Gastrocnemius medialis (tissue), 4 donors: ENCODE measurements around the gene CLSTN2. TPM values are rescaled to one million over a fixed set of nuclear protein-coding genes. Genes with fewer than 3 reads are reported as not detected.

Experiments
- ATAC-seq, 2 donors: fragments of 150-250 bp; one replicate each; pipeline ENCODE4 v1.9.1; 2016
- DNase-seq, 2 donors: peaks; one replicate each; pipeline ENCODE4 v3.0.0-alpha.2; 2019
- H3K27ac ChIP-seq, 4 donors: fragments of 200-600 bp; sonication (generic); 1 replicate in 1 of 4; 2 replicates in 3 of 4; pipeline ENCODE4 v1.5.1; 2016 to 2018; ENCODE audit warnings: mild to moderate bottlenecking in 2 of 4, moderate library complexity in 1 of 4
- H3K27me3 ChIP-seq, 3 donors: fragments of 200-600 bp; sonication (generic) in 2 of 3; 1 replicate in 1 of 3; 2 replicates in 2 of 3; pipeline versions ENCODE4 v1.5.1 to v1.6.0; 2016 to 2019; ENCODE audit warnings: mild to moderate bottlenecking in 1 of 3, moderate library complexity in 1 of 3
- H3K36me3 ChIP-seq, 2 donors: fragments of 200-600 bp; sonication (generic) in 1 of 2; one replicate each; pipeline ENCODE4 v1.5.1; 2017 to 2018
- H3K4me1 ChIP-seq, 2 donors: fragments of 200-600 bp; sonication (generic) in 1 of 2; one replicate each; pipeline ENCODE4 v1.5.1; 2016 to 2017; ENCODE audit warnings: mild to moderate bottlenecking in 2 of 2
- H3K4me3 ChIP-seq, 4 donors: fragments of 200-600 bp; sonication (generic) in 3 of 4; 1 replicate in 1 of 4; 2 replicates in 3 of 4; pipeline ENCODE4 v1.5.1; 2016 to 2019; ENCODE audit warnings: mild to moderate bottlenecking in 2 of 4
- H3K9me3 ChIP-seq, 3 donors: fragments of 200-600 bp; sonication (generic) in 2 of 3; 1 replicate in 1 of 3; 2 replicates in 2 of 3; pipeline ENCODE4 v1.5.1; 2016 to 2019
- CTCF ChIP-seq, 5 experiments: fragments of 450-650 bp in 3 of 5; fragments of 200-600 bp in 2 of 5; sonication (generic) in 2 of 5; IDR thresholded peaks in 4 of 5; conservative IDR thresholded peaks in 1 of 5; 1 replicate in 4 of 5; 2 replicates in 1 of 5; pipeline ENCODE4 v1.5.1; 2016 to 2019; ENCODE audit warnings: antibody characterized with exemption in 5 of 5, mild to moderate bottlenecking in 3 of 5, moderate library complexity in 3 of 5
- POLR2A ChIP-seq, 2 donors: fragments of 450-650 bp; IDR thresholded peaks; one replicate each; pipeline ENCODE4 v1.6.1; 2017; ENCODE audit warnings: antibody characterized with exemption in 2 of 2, mild to moderate bottlenecking in 2 of 2, moderate library complexity in 2 of 2
- in situ Hi-C, 4 donors: fragments of 200-750 bp; cut with MboI; loops; one replicate each; pipeline versions ENCODE4 v1.15.0 to v1.8.0; 2017; ENCODE audit warnings: low sequenced_read_pairs in 4 of 4
- intact Hi-C: fragments of 100-400 bp; cut with DNase I; formaldehyde crosslinking; loops from one replicate; pipeline ENCODE4 v1.15.1; 2023; ENCODE audit warnings: low total_unique reads
- total RNA-seq, 4 donors: library from RNA; depleted of rRNA; stranded (reverse); fragments of >200 nt; gene quantifications; one replicate each; pipeline versions ENCODE4 v1.1.0 to v1.2.3, GENCODE V29; 2016

CLSTN2 gene
- total RNA-seq, 4 donors from 2014 or later = 1.1 to 4.9 (median 4.0) TPM

GRCh38 chr3:140443073-140443472, 508.1 kb downstream of the CLSTN2 start:
- intact Hi-C loops = no loop called here
- Histone ChIP-seq H3K27me3 (no peaks in the 10 kb centered on the region), H3K27ac (no peak overlapping the region), H3K4me3 (no peak overlapping the region), H3K36me3 (no peaks in the 10 kb centered on the region), H3K9me3 (no peaks in the 10 kb centered on the region), H3K4me1 (no peaks in the 10 kb centered on the region)
- TF ChIP-seq CTCF (IDR thresholded peaks at IDR 0.05 in 4 of 5, conservative IDR thresholded peaks at IDR 0.05 in 1 of 5) (no peak), POLR2A (IDR thresholded peaks at IDR 0.05) (no peak)
- ATAC-seq (no peak), DNase-seq (no peak)
- in situ Hi-C loops = no loop called here

GRCh38 chr3:140443806-140444205, 508.8 kb downstream of the CLSTN2 start:
- Histone ChIP-seq H3K27me3 (no peaks in the 10 kb centered on the region), H3K4me3 (no peak overlapping the region), H3K36me3 (no peaks in the 10 kb centered on the region), H3K4me1 (no peaks in the 10 kb centered on the region), H3K9me3 (no peaks in the 10 kb centered on the region), H3K27ac (no peak overlapping the region)
- ATAC-seq = no peak
- no peak for TF ChIP-seq CTCF (IDR thresholded peaks at IDR 0.05 in 4 of 5, conservative IDR thresholded peaks at IDR 0.05 in 1 of 5)
- TF ChIP-seq POLR2A (IDR thresholded peaks at IDR 0.05) = no peak
- in situ Hi-C loops (no loop called here), intact Hi-C loops (no loop called here)
- DNase-seq = no peak

GRCh38 chr3:140446734-140447133, 511.7 kb downstream of the CLSTN2 start:
- Histone ChIP-seq H3K27ac (no peak overlapping the region), H3K4me3 (no peak overlapping the region), H3K27me3 (no peaks in the 10 kb centered on the region), H3K4me1 (no peaks in the 10 kb centered on the region), H3K9me3 (no peaks in the 10 kb centered on the region), H3K36me3 (no peaks in the 10 kb centered on the region)
- in situ Hi-C loops (no loop called here), intact Hi-C loops (no loop called here)
- TF ChIP-seq POLR2A (IDR thresholded peaks at IDR 0.05) = no peak
- no peak for TF ChIP-seq CTCF (IDR thresholded peaks at IDR 0.05 in 4 of 5, conservative IDR thresholded peaks at IDR 0.05 in 1 of 5)
- DNase-seq = no peak
- ATAC-seq = no peak

GRCh38 chr3:140447136-140447535, 512.2 kb downstream of the CLSTN2 start:
- intact Hi-C loops = no loop called here
- no peak overlapping the region for H3K4me3 ChIP-seq
- no peaks in the 10 kb centered on the region for H3K9me3 ChIP-seq
- no peak for TF ChIP-seq POLR2A (IDR thresholded peaks at IDR 0.05)
- no peak for TF ChIP-seq CTCF (IDR thresholded peaks at IDR 0.05 in 4 of 5, conservative IDR thresholded peaks at IDR 0.05 in 1 of 5)
- in situ Hi-C loops = no loop called here
- no peak for DNase-seq
- no peak for ATAC-seq
- no peaks in the 10 kb centered on the region for H3K4me1 ChIP-seq
- H3K36me3 ChIP-seq = no peaks in the 10 kb centered on the region
- H3K27ac ChIP-seq = no peak overlapping the region
- no peaks in the 10 kb centered on the region for H3K27me3 ChIP-seq

GRCh38 chr3:140448001-140448400, 513.0 kb downstream of the CLSTN2 start:
- Histone ChIP-seq H3K9me3 (no peaks in the 10 kb centered on the region), H3K4me3 (no peak overlapping the region), H3K27me3 (no peaks in the 10 kb centered on the region), H3K4me1 (no peaks in the 10 kb centered on the region), H3K27ac (no peak overlapping the region), H3K36me3 (no peaks in the 10 kb centered on the region)
- in situ Hi-C loops (no loop called here), intact Hi-C loops (no loop called here)
- TF ChIP-seq CTCF (IDR thresholded peaks at IDR 0.05 in 4 of 5, conservative IDR thresholded peaks at IDR 0.05 in 1 of 5) (no peak), POLR2A (IDR thresholded peaks at IDR 0.05) (no peak)
- DNase-seq (no peak), ATAC-seq (no peak)
